Stimulated activated CD4-positive, alpha-beta T cell treated with anti-CD3 and anti-CD28 coated beads, Interleukin-15, amount 100 ng/mL, for 1 hour (primary cell): ENCODE data around the gene PCDHA1.

ENCODE experiments used
- DNase-seq, 2 donors: peaks; one replicate each; pipeline ENCODE4 v3.0.0-alpha.2; 2020; ENCODE audit warnings: low read depth in 1 of 2, low spot score in 1 of 2

The PCDHA1 gene

DNA sequence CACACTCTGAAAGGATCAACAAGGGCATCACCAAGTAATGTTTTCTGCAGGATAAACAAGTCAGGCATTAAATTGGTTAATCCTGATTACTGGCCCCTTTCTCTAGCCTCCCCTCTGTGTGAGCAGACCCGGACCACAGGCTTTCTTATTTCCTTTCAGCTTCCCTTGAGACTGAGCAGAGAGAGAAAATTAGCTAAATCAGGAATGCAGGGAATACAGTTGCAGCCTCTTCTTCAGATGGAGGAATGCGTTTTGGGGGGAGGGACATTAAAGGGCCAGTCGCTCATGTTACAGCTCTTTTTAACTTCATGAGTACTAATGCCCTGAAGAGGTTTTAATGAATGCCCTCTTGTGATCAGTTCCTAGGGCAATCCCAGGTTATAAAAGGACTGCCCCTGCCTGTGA, 200.2 kb downstream of the PCDHA1 start:
- no peak for DNase-seq

DNA sequence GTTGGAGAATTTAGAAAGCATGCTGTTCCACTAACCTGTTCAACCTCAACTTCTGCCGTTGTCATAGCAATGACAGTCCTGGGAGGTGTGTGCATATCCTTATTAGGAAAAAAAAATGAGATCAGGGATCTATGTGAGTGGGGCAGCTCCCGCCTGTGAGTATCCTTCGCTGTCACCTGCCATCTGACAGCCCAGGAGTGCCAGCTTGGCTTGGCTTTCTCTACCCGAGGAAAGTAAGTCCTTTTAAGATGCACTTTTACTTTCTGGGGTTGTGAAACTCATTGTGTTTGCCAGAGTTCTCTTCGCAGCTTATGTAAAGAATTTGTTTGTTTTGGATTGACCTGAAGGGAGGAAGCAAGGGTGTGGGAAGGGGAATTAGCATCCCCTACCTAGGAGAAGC, 202.2 kb downstream of the PCDHA1 start:
- DNase-seq: no peak

DNA sequence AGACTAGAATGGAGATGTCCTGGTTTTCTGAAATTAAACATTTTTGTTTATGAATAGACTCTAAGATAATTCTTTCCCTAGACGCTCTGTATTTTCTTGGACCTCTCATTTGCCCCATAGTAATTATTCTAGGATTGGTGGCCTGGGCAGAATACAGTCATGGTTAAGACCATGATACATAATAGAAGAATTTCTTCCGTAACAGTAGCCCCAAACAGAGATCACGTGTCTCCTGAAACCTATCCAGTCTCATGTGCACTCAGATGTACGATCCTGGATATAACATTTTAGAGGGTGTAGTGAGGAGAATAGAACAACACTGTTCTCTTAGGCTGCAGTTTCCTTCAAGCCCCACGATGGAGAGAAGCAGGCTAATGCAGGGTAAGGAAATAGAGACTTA, 202.7 kb downstream of the PCDHA1 start:
- no peak for DNase-seq

GRCh38 chr5:140989254-140990020, 203.5 kb downstream of the PCDHA1 start:
- no peak for DNase-seq

DNA sequence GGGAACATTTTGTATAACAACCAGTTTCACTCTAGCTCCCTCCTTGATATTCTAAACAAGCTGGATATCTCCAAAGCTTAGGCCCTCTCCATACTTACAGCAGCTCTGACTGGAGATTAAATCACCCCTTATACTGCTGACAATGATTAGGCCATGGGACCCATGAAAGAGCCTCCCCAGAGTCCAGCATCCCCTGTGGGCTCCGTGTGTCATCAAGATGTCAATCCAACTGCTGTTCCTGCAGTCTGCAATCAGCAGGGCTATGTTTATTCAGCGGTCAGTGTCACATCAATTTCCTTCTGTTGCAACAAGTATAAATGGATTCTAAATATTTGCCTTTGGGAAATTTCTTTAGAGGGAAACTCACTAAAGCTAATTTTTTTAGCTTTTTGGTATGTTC, 206.9 kb downstream of the PCDHA1 start:
- no peak for DNase-seq

DNA sequence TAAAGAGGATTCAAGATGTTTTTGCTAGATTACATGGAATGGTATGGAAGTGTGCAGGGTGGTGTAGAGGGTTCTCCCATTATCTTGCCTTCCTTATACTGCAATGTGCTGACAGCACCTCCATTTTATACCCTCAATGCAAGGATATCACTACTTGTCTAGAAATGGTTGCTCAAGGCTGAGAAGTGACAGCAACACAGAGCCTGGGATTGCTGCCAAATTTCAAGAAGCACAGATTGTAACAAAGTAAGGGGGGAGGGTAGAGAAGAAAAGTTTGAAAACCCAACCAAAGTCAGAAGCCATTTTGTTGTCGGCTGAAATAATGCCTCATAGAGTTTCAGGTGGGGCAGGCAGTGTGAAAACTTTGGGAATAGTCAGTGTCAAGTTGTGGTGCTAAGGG, 210.1 kb downstream of the PCDHA1 start:
- no peak for DNase-seq

DNA sequence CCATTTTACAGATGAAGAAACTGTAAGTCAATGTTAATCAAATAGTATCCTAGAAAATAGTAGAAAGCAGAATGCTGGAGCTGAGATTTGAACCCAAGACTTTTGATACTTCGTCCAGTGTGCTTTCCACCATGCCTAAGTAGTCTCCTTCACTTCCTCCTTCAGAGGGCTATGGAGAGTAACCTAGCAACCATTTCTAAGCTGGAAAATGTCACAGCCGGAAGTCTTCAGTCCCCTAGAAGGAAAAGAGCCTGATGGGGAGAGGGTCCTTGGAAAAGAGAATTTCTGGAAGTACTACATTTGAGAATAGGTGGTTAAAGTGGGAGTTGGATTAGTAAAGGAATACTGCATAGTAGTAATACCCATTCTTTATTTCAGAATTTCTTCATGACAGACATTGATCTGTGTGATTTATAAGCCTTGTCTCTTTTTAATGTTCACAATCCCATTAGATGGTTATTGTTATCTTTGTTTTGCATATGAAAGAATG, 213.0 kb downstream of the PCDHA1 start:
- no peak for DNase-seq

DNA sequence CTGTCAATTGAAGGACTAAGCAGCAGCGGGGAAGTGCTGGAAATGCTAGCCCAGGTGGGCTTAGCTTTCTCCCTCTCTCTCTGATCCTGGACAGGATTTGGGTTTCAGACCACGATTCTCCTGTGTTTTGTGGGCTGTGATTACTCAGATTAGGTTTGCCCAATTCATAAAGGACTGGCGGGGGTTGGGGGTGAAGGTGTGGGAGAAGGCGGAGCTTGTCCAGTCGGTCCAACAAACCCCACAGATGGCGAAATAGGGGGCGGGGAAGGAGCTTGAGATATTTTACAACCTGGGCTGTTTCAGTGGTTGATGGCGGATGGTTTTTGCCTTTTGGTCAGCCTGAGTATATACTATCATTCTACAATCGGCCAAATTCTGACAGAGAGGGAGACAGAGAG, 215.5 kb downstream of the PCDHA1 start:
- no peak for DNase-seq

DNA sequence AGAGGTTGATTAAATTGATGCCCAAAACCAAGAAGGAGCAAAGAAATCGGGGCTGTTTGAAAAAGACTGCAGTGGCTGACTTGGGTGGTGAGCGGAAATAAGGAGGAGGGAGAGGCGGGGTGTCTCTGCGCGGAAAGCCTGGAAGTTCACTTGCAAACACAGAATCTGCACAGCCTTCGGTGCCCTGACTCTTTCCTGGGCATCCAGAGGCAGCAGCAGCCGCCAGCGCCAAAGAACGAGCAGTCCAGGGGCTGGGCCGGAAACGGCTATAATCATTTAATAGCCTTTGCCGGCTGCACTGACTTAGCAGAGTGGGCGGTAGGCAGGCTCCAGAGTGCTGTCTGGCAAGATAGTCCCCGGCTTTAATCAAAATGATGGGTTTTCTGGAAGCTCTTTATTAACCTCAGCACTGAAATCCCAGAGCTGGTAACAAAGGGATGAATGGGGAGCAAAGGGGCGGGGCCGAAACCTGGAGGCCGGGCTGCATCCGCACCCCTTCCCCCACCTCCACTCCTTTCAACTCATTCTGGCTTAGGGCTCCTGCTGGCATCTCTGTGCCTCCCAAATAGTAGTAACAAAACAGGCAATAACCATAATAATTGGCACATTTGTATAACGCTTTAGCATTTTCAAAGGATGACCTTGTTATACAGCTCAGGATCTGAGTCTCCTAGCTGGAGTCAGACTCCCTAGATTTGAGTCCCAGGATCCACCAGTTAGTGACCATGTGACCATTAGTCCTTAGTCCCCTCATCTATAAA, 216.1 kb downstream of the PCDHA1 start:
- no peak for DNase-seq

DNA sequence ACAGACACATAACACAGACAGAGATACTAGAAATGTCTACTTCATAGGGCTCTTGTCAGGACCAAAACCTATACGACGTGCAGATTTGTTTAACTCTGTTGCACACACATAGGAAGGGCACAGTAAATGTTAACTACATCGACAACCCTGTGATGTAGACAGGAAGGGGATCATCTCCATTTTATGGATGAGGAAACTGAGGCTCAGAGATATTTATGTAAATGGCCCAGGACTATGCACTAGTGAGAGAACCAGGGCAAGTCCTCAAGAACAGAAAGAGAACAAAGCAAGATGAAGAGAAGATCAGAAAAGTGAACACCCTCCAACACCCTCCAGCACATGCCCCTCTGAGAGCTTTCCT, 216.6 kb downstream of the PCDHA1 start:
- no peak for DNase-seq

- no peak for DNase-seq
Observed at GRCh38 chr5:141003031-141003430, 217.1 kb downstream of the PCDHA1 start.

DNA sequence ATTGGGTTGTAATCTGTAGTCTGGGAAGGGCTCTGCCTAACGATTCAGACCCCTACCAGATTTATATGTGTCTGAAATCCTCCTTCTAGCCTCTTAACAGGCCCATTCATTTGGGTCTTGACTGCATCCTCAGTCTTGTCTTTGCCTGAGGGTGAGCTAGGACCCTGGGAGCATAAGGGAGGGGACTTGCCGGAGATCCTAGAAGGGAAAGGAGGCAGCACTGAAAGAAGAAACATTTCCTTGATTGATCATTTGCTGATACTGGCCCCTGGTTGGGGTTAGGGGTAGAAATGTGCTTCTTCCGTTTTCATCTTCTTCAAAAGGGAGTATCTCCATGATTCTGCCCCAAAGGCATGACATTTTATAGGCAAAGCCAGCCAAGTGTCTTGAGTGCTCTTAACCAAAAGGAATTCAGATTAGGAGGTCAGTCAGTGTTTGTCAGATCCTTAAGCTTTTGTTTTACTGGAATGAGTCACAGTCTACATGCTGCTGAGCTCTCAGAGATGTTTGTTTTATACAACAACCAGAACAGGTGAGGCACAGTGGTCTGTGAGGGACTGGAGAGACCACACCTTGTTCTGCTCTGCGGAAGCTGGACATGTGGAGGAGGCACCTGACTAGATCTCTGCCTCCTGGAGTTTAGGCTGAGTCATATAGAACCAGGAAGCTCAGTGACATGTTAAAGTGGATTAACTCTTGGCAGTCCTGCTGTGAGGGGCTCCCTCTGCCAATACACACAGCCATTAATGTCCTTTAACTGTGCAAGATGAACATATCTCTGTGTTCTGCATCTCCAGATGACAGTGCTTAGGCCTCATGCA, 218.1 kb downstream of the PCDHA1 start:
- DNase-seq: no peak

- no peak for DNase-seq
Observed at GRCh38 chr5:141007791-141008190, 221.9 kb downstream of the PCDHA1 start.

DNA sequence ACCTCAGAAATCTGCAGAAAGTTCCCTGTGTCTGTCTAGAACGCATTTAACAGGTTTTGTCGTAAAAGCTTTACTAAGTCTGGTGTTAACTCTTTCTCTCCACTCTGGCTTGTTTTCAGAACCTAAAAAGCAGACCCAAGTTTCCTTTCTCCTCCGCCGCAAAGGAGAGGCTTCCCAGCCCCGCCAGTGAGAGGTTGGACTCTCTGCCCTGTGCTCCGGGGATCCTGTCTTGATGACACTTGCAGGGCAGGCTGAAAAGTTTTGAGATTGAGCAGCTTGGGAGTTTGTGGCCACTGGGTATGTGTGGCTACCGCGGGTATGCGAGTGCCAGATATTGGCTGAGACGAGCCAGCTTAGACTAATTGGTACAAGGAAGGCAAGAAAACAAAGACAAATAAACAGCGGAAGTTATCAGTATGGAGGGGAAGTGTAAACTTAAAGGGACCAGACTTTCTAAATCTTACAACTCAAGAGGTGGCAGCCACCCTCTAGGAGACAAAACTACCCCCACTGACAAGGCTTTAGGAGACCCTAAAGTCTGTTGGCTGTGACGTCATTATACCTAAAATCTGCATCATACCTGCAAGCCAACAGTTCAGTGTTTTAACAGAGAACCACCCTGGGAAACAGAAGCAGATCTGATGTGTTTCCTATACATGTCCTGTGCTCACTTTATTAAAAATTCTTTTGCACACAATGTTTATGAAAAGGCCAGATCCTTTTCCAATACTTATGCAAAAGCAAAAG, 224.3 kb downstream of the PCDHA1 start:
- DNase-seq: no peak

GRCh38 chr5:141017943-141018342, 232.0 kb downstream of the PCDHA1 start:
- DNase-seq: no peak

- DNase-seq: no peak
Observed at GRCh38 chr5:141022384-141022783, 236.4 kb downstream of the PCDHA1 start.

- no peak for DNase-seq
Observed at GRCh38 chr5:141031006-141031405, 245.1 kb downstream of the PCDHA1 start.

- DNase-seq: no peak
Observed at GRCh38 chr5:141032626-141033025, 246.7 kb downstream of the PCDHA1 start.

GRCh38 chr5:141039061-141039460, 253.1 kb downstream of the PCDHA1 start:
- no peak for DNase-seq

DNA sequence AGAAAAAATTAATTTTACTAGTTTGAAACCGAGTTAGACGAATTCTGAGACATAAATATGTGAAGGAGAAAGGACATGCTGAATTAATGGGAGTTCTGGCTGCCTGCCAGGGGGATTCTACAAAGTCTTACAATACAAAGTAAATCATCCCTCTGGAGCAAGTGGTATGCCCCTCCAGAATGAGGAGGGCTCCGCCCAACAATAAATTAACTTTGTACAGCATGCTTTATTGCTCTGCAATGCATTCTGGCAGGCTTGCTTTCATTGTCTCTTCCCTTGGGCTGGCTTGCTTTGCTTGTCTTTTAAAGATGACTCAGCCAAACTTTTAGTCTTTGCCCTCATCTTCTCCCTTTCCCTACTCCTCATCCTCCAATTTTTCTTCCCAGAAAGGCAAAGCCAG, 253.6 kb downstream of the PCDHA1 start:
- no peak for DNase-seq
